ENCODE data around the gene GGTA1.
A peak's percentile ranks its signal among the peaks of the same experiment; 100 is the strongest.
"Not testable (repeated sequence)": the region's sequence is repeated elsewhere in the genome, so short reads cannot be mapped to it uniquely, and the experiment has no call there.

Gene GGTA1

DNA sequence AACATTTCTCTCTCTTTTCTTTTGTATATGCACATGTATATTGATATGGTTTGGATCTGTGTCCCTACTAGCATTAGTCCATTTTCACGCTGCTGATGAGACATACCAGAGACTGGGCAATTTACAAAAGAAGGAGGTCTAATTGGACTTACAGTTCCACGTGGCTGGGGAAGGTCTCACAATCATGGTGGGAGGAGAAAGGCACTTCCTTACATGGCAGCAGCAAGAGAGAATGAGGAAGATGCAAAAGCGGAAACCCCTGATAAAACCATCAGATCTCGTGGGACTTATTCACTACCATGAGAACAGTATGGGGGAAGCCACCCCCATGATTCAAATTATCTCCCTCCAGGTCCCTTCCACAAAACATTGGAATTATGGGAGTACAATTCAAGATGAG lies 13.5 kb upstream of the GGTA1 start:
- H3K9me3 Mint-ChIP-seq; H3K4me1 Mint-ChIP-seq (ENCODE audit: low read depth); H3K4me3 Mint-ChIP-seq; DNase-seq; H3K27ac Mint-ChIP-seq; H3K36me3 Mint-ChIP-seq (ENCODE audit: low read depth): not testable (repeated sequence)
- H3K27me3 Mint-ChIP-seq = peaks cover 36% of the 10 kb centered on the region

DNA sequence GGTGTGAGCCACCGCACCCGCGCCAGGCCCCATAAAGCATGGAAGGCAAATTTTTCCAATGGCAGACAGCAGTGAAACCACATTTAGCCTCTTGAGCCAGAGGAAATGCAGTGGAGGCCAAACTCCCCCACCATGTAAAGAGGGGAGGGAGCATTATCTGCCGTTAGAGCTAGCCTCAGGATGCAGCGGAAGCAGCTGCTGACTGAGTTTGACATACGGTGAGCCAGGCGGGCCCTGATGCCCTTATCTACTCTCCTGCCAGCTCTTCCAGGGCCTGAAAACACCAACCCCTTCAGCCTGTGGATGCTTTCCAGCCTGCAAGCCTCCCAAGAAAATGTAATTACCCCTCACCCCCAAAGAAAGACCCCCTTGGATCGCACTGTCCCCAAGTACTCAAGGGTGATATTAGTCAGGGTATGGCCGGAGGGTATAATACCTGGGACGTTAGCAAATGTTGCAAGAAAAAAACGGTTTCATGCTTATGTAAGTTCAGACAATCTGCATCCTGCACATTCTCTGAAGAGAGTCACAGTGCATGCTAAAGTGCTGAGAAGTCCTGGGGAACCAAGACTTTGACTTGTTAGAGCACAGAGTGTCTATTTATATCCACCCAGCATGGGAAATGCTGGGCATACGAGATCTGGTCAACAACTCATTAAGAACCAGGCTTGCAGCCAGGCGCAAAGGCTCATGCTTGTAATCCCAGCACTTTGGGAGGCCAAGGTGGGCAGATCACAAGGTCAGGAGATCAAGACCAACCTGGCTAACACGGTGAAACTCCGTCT lies 11.3 kb upstream of the GGTA1 start:
- Mint-ChIP-seq H3K36me3 (ENCODE audit: low read depth) (no peaks in the 10 kb centered on the region), H3K4me3 (no peak overlapping the region), H3K27ac (no peak overlapping the region), H3K4me1 (ENCODE audit: low read depth) (no peaks in the 10 kb centered on the region), H3K27me3 (peaks cover 30% of the 10 kb centered on the region), H3K9me3 (no peaks in the 10 kb centered on the region)
- no peak for DNase-seq

DNA sequence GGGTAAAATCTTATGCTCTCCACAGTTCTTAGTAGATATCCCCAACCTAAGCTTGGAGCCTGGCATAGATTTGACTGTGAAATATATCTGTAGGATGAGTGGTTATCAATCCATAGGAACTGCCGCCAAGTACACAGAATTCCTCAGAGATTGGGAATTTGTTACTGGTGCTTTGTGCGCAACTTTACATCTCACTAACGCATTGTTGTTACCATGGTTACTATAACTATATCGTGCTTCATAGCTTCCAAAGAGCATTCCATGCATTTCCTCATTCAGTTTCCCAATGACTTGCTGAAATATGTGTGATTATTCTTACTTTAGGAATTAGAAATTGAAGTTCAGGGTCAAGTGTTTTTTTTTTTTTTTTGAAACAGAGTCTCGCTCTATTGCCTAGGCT lies 9.5 kb upstream of the GGTA1 start:
- no peak overlapping the region for H3K4me3 Mint-ChIP-seq
- no peaks in the 10 kb centered on the region for H3K9me3 Mint-ChIP-seq
- peaks cover 33% of the 10 kb centered on the region for H3K27me3 Mint-ChIP-seq
- no peaks in the 10 kb centered on the region for H3K4me1 Mint-ChIP-seq (ENCODE audit: low read depth)
- H3K36me3 Mint-ChIP-seq (ENCODE audit: low read depth) = no peaks in the 10 kb centered on the region
- H3K27ac Mint-ChIP-seq = no peak overlapping the region
- no peak for DNase-seq

DNA sequence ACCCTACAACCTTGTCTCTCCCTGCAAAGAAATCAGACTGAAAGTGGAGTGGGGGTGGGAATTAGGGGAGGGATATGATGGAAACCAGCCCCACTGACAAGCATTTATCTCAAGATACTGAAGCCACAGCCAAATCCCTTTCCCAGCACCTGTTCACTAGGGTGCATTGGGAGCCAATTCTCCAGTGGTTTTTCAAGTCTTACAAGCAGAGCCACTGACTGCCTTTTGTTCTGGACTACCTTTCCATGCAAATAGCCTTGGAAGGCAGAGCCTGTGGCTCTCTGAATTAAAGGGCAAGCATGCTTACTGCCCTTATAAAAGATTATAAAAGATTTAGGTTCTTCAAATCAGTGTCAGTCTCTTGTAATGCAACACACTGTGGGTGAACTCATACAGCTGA lies 8.8 kb upstream of the GGTA1 start:
- H3K9me3 Mint-ChIP-seq = no peaks in the 10 kb centered on the region
- no peaks in the 10 kb centered on the region for H3K36me3 Mint-ChIP-seq (ENCODE audit: low read depth)
- H3K27ac Mint-ChIP-seq = no peak overlapping the region
- no peaks in the 10 kb centered on the region for H3K4me1 Mint-ChIP-seq (ENCODE audit: low read depth)
- H3K27me3 Mint-ChIP-seq = peaks cover 33% of the 10 kb centered on the region
- no peak overlapping the region for H3K4me3 Mint-ChIP-seq
- no peak for DNase-seq

DNA sequence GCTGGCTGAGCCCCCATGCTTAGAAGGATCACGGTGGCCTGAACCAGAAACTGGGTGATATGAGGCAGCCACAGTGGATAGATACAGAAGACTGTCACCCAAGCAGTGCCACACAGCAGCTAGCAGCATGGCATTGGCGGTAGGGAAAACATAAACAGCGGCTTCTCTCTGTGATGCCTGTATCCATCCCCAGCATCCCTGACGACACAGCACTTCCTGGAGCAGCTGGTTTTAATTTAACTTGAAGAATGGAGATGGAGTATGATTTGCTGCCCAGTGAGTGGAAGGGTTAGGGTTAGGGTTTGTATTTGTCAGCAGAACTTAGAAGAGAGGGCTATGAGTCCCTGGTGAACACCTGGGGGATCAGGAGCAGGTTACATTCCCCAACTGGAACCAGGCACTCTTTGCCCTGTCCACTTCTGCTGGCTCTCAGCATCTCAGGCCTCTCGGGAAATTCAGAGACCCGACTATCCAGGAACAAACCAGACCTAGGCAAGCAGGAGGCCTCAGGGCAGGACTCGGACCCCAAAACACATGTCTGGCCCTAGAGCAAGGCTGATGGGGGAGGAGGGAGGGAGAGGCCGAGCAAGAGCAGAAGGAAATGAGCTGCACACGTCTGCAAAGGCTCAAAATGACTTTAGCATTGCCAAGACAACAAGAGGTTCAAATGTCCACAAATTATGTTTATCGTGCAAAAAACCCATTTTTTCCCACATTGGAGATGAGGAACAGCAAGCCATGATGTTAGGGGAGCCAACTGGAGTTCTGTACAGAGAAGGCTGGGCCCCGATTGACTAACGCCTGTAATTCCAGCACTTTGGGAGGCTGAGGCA lies 6.5 kb upstream of the GGTA1 start:
- Mint-ChIP-seq H3K36me3 (ENCODE audit: low read depth) (no peaks in the 10 kb centered on the region), H3K27me3 (peaks cover 38% of the 10 kb centered on the region), H3K4me3 (no peak overlapping the region), H3K9me3 (no peaks in the 10 kb centered on the region), H3K27ac (no peak overlapping the region), H3K4me1 (ENCODE audit: low read depth) (no peaks in the 10 kb centered on the region)
- DNase-seq = no peak

DNA sequence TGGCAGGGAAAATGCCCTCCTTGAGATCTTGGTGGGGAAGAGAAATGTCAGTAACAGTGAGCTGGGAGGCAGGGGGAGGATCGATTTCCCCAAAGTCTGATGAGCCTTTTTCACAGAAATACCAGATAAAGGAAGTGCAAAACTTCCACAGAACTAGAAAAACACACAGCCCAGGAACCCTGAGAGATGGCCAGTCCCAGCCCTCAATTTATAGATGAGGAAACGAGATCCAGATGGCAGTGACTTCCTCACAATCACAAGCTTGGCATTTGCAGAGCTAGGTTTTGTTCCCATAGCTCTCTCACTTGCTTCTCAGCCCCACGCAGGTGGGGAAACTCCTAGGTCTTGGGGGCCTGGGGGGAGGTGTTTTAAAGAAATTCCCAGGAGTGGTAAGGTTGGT lies 3.8 kb upstream of the GGTA1 start:
- no peak overlapping the region for H3K4me3 Mint-ChIP-seq
- H3K9me3 Mint-ChIP-seq = no peaks in the 10 kb centered on the region
- peaks cover 51% of the 10 kb centered on the region for H3K27me3 Mint-ChIP-seq
- DNase-seq = no peak
- no peak overlapping the region for H3K27ac Mint-ChIP-seq
- no peaks in the 10 kb centered on the region for H3K36me3 Mint-ChIP-seq (ENCODE audit: low read depth)
- peaks cover 15% of the 10 kb centered on the region for H3K4me1 Mint-ChIP-seq (ENCODE audit: low read depth)

DNA sequence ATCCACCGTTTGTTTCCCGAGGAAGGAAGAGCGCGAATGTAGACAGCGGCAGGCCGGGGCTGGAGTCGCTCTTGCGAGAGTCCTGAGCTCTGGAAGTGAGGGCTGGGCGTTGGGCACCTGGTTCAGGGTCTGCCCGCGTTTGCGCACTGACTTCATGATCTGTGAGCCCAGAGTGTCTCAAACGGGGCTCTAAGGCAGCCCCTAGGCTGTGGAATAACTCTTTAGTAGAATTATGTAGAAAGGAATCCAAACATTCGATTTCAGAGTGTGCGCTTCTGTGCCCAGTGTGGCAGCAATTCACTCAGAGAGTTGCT lies 478 bp upstream of the GGTA1 start:
- Mint-ChIP-seq H3K27ac (no peak overlapping the region), H3K9me3 (peaks cover 8% of the 10 kb centered on the region), H3K36me3 (ENCODE audit: low read depth) (no peaks in the 10 kb centered on the region), H3K27me3 (peaks cover 75% of the 10 kb centered on the region), H3K4me3 (peak overlapping the region; percentile 47), H3K4me1 (ENCODE audit: low read depth) (peaks cover 19% of the 10 kb centered on the region)
- no peak for DNase-seq

DNA sequence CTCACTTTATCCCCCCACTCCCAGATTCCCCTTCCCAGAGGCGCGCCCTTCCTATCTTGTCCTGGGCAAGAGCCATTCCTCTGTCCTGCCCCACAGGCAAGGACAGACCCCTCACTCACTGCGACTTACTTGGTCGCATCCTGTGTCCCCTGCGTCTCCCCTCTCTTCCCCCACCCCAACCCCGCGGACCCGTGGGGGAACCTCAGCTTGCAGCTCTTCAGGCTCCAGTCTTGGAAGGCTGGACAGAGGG lies 542 bp downstream of the GGTA1 start:
- Mint-ChIP-seq H3K4me1 (ENCODE audit: low read depth) (peaks cover 19% of the 10 kb centered on the region), H3K27me3 (peaks cover 78% of the 10 kb centered on the region), H3K9me3 (peaks cover 8% of the 10 kb centered on the region), H3K36me3 (ENCODE audit: low read depth) (no peaks in the 10 kb centered on the region), H3K4me3 (peak overlapping the region; percentile 66), H3K27ac (no peak overlapping the region)
- DNase-seq = no peak

DNA sequence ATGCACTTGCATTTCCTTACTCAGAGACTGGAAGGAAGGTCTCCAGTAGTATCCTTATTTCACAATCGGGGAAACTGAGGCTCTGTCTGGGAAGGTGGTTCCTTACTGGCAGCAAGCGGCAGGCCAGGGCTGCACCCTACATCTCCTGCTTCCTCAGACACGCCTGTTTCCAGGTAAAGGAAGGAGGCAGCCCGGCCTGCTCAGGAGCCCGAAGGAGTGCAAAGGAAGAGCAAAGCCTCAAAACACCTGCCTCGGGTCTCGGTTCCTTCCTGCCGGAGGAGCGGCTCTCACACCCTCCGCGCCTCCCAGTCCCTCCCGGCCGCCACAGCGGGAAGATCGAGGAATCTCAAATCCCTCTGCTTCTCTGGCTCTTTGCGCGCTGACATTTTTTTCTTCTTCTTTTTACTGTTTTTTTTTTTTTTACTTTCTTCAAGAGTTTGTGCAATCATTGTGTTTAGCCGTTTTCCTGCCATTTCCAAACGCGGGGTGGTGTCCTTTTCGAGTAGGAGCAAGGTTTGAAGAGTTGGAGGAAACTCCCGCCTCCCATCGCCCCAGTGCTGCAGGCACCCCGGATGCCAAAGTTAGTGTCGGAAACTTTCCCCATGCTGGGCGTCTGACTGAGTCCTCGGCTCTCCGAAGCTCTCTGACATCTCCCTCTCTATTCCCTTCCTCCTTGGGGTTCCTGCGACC lies 1.0 kb downstream of the GGTA1 start:
- no peak overlapping the region for H3K27ac Mint-ChIP-seq
- no peaks in the 10 kb centered on the region for H3K36me3 Mint-ChIP-seq (ENCODE audit: low read depth)
- peaks cover 8% of the 10 kb centered on the region for H3K9me3 Mint-ChIP-seq
- DNase-seq = peak; percentile 31
- peaks cover 19% of the 10 kb centered on the region for H3K4me1 Mint-ChIP-seq (ENCODE audit: low read depth)
- peak overlapping the region; percentile 66 for H3K4me3 Mint-ChIP-seq
- H3K27me3 Mint-ChIP-seq = peaks cover 79% of the 10 kb centered on the region

DNA sequence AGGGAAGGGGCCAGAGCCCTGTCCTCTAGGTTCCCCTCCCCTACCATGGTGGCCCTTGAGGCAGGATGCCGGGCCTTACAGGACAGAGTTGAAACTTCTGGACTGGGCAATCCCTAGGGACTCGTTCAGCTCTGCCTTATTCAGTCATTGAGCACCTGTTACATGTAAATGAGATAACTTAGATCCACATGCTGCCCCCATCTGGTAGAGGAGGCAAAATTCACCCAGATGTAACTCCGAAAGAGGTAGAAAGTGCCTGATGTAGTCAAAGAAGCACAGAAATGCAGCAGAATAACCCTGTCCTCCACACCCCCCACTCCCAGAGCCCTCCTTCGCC lies 1.5 kb downstream of the GGTA1 start:
- DNase-seq = peak; percentile 41
- H3K27ac Mint-ChIP-seq = no peak overlapping the region
- peaks cover 74% of the 10 kb centered on the region for H3K27me3 Mint-ChIP-seq

DNA sequence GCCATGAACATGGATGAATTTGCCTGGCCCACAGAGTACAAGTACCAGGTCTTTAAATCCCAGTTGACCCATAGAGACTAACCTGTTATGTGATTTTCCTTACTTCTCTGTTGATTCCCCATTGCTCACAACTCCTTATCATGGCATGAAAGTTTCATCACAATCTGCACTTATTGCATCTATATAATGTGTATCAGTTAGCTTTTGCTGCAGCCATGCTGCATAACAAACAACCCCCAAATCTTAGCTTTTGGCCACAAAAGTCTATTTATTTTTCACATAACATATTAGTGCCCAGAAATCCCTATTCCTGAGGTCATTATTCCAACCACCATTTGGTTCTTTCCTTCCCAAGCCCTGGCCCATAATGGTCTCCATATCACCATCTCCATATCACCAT lies 3.7 kb downstream of the GGTA1 start:
- H3K9me3 Mint-ChIP-seq = peaks cover 8% of the 10 kb centered on the region
- H3K4me3 Mint-ChIP-seq = no peak overlapping the region
- peaks cover 19% of the 10 kb centered on the region for H3K4me1 Mint-ChIP-seq (ENCODE audit: low read depth)
- H3K27ac Mint-ChIP-seq = no peak overlapping the region
- H3K27me3 Mint-ChIP-seq = peaks cover 61% of the 10 kb centered on the region
- H3K36me3 Mint-ChIP-seq (ENCODE audit: low read depth) = no peaks in the 10 kb centered on the region
- no peak for DNase-seq

More for the DNA sequence above, 1.5 kb downstream of the GGTA1 start:
- H3K36me3 Mint-ChIP-seq (ENCODE audit: low read depth) = no peaks in the 10 kb centered on the region
- H3K4me3 Mint-ChIP-seq = peak overlapping the region; percentile 66
- peaks cover 8% of the 10 kb centered on the region for H3K9me3 Mint-ChIP-seq
- peaks cover 19% of the 10 kb centered on the region for H3K4me1 Mint-ChIP-seq (ENCODE audit: low read depth)

DNA sequence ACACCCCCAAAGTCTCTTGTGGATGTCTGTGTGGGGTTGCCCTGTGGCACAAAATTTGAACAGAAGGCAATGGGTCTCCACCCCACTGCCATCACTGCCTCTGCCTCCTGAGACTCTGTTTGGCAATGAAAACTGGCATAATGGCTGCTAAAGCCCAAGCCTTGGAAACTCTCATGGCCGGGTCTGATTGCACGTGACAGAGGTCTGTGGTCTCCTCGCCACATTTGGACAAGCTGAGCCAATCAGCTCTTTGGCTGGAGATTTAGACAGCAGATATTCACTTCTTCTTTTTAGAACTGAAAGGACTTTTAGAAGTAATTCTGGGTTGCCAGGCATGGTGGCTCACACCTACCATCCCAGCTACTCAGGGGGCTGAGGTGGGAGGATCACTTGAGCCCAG lies 5.5 kb downstream of the GGTA1 start:
- Mint-ChIP-seq H3K4me1 (ENCODE audit: low read depth) (peaks cover 12% of the 10 kb centered on the region), H3K36me3 (ENCODE audit: low read depth) (no peaks in the 10 kb centered on the region), H3K9me3 (peaks cover 8% of the 10 kb centered on the region), H3K27me3 (peaks cover 48% of the 10 kb centered on the region), H3K27ac (no peak overlapping the region), H3K4me3 (no peak overlapping the region)
- DNase-seq = no peak

DNA sequence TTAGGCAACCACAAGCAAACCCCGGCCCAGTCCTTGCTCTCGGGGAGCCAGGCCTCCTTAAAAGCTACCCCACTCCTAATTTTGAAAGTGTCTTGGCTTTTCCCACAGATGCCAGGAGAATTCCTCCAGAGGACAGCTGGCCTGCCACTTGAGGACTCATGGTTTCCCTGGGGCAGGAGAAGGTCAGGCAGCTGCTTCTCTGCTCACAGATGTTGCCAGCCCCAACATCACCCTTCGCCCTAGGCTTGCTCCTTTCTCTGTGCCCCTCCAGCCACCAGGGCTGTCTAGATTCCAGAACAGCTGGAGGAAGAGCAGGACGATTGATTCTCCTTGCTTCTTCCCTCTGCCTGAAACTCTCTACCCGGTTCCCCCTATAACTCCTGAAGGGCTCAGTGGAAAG lies 8.5 kb downstream of the GGTA1 start:
- peaks cover 1% of the 10 kb centered on the region for H3K4me1 Mint-ChIP-seq (ENCODE audit: low read depth)
- no peaks in the 10 kb centered on the region for H3K36me3 Mint-ChIP-seq (ENCODE audit: low read depth)
- no peak overlapping the region for H3K27ac Mint-ChIP-seq
- H3K4me3 Mint-ChIP-seq = no peak overlapping the region
- no peak for DNase-seq
- peaks cover 6% of the 10 kb centered on the region for H3K9me3 Mint-ChIP-seq
- H3K27me3 Mint-ChIP-seq = peaks cover 24% of the 10 kb centered on the region

DNA sequence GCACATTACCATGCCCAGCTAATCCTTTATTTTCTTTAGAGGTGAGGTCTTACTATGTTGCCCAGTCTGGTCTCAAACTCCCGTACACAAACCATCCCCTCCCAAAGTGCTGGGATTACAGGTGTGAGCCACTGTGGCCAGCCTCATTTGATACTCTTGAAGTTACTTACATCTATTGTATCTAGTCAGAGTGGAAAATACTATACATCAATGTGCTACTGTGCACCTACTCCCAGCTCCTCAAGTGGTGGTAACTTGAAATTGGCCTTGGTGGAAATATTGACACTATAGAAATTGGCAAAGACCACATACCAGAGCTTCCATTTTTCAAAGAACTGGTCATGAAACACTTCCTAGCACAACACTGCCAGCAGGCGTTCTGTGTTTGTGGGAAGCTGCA lies 10.3 kb downstream of the GGTA1 start:
- no peak for DNase-seq
- Mint-ChIP-seq H3K36me3 (ENCODE audit: low read depth) (no peaks in the 10 kb centered on the region), H3K9me3 (no peaks in the 10 kb centered on the region), H3K27me3 (peaks cover 12% of the 10 kb centered on the region), H3K4me3 (no peak overlapping the region), H3K4me1 (ENCODE audit: low read depth) (peaks cover 1% of the 10 kb centered on the region), H3K27ac (no peak overlapping the region)

DNA sequence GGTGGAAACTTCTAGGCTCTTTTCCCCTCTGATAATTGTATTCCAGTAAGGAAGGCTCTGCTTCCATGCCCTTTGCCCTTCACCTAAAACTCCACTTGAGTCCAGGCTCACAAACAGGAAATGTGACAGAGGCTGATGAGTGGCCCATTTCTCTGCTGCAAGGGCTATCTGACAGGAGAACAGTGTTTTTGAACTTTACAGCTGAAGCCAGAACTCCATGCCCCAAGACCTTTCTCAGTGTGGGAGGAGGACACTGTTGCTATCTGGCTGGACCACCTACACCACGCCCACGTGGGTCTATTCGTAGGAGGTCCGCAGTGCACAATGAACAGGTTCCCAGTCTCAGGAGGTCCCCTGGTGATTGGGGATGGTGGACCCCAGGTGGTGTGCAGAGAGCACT lies 13.6 kb downstream of the GGTA1 start:
- Mint-ChIP-seq H3K4me3 (no peak overlapping the region), H3K27ac (no peak overlapping the region), H3K27me3 (peaks cover 8% of the 10 kb centered on the region), H3K4me1 (ENCODE audit: low read depth) (peaks cover 1% of the 10 kb centered on the region), H3K9me3 (no peaks in the 10 kb centered on the region), H3K36me3 (ENCODE audit: low read depth) (no peaks in the 10 kb centered on the region)
- no peak for DNase-seq

Measured in activated T-cell treated with anti-CD3 and anti-CD28 coated beads, Interleukin-2, amount 50 U/mL, for 24 hours (primary cell).